Stimulated activated CD4-positive, alpha-beta T cell treated with anti-CD3 and anti-CD28 coated beads, TNF-alpha, amount 100 ng/mL, for 1 hour (primary cell): Measurements from ENCODE around the gene CTPS2.
"Not testable (repeated sequence)": the region's sequence is repeated elsewhere in the genome, so short reads cannot be mapped to it uniquely, and the experiment has no call there.

Experiments
- DNase-seq, 3 donors: peaks; one replicate each; pipeline ENCODE4 v3.0.0-alpha.2; 2020; ENCODE audit warnings: low read depth in 3 of 3, low spot score in 1 of 3

Gene CTPS2

GRCh38 chrX:16659321-16659720 is 53.1 kb downstream of the CTPS2 start:
- no peak for DNase-seq

GRCh38 chrX:16658284-16658683 is 54.2 kb downstream of the CTPS2 start:
- DNase-seq, result no peak

GRCh38 chrX:16654093-16654492 is 58.4 kb downstream of the CTPS2 start:
- no peak for DNase-seq

- no peak for DNase-seq
Measured at GRCh38 chrX:16653424-16653823, 59.0 kb downstream of the CTPS2 start.

GRCh38 chrX:16651391-16652024 is 61.0 kb downstream of the CTPS2 start:
- DNase-seq, result no peak

GRCh38 chrX:16649858-16650257 is 62.6 kb downstream of the CTPS2 start, which contains the start of gene S100G:
TSS of gene S100G (plus strand) at chrX:16650158. CDS start at chrX:16651007, 849 bp downstream.
- DNase-seq, result no peak

GRCh38 chrX:16646366-16647138 is 65.9 kb downstream of the CTPS2 start:
- DNase-seq, result no peak

GRCh38 chrX:16643176-16643575 is 69.3 kb downstream of the CTPS2 start:
- DNase-seq, result no peak

GRCh38 chrX:16640823-16641222 is 71.6 kb downstream of the CTPS2 start:
- no peak for DNase-seq

GRCh38 chrX:16639966-16640365 is 72.5 kb downstream of the CTPS2 start:
- DNase-seq, result no peak

GRCh38 chrX:16638533-16638932 is 73.9 kb downstream of the CTPS2 start:
- DNase-seq, result no peak

GRCh38 chrX:16635596-16635995 is 76.9 kb downstream of the CTPS2 start:
- DNase-seq, result no peak

- no peak for DNase-seq
Measured at GRCh38 chrX:16635040-16635439, 77.4 kb downstream of the CTPS2 start.

GRCh38 chrX:16633754-16634153 is 78.7 kb downstream of the CTPS2 start:
- DNase-seq, result no peak

GRCh38 chrX:16629909-16630308 is 82.6 kb downstream of the CTPS2 start:
- no peak for DNase-seq

- no peak for DNase-seq
Measured at GRCh38 chrX:16628946-16629595, 83.4 kb downstream of the CTPS2 start.

- not testable (repeated sequence) for DNase-seq
Measured at GRCh38 chrX:16628511-16628910, 84.0 kb downstream of the CTPS2 start.

GRCh38 chrX:16619024-16619423 is 93.4 kb downstream of the CTPS2 start:
- DNase-seq, result no peak

- no peak for DNase-seq
Measured at GRCh38 chrX:16618422-16618821, 94.0 kb downstream of the CTPS2 start.

- DNase-seq, result no peak
Measured at GRCh38 chrX:16617382-16617781, 95.1 kb downstream of the CTPS2 start.

- no peak for DNase-seq
Measured at GRCh38 chrX:16612257-16612897, 100.1 kb downstream of the CTPS2 start.

- DNase-seq, result not testable (repeated sequence)
Measured at GRCh38 chrX:16610654-16611053, 101.8 kb downstream of the CTPS2 start.
